Stimulated activated CD8-positive, alpha-beta memory T cell treated with anti-CD3 and anti-CD28 coated beads, Interleukin-4, amount 100 ng/mL, for 48 hours (primary cell): ENCODE data around the gene SNRPB.
A peak's percentile ranks its signal among the peaks of the same experiment; 100 is the strongest.
"Not testable (repeated sequence)": the region's sequence is repeated elsewhere in the genome, so short reads cannot be mapped to it uniquely, and the experiment has no call there.

Experiments
- DNase-seq: peaks from one replicate; pipeline ENCODE4 v3.0.0-alpha.2; 2020

SNRPB gene

DNA sequence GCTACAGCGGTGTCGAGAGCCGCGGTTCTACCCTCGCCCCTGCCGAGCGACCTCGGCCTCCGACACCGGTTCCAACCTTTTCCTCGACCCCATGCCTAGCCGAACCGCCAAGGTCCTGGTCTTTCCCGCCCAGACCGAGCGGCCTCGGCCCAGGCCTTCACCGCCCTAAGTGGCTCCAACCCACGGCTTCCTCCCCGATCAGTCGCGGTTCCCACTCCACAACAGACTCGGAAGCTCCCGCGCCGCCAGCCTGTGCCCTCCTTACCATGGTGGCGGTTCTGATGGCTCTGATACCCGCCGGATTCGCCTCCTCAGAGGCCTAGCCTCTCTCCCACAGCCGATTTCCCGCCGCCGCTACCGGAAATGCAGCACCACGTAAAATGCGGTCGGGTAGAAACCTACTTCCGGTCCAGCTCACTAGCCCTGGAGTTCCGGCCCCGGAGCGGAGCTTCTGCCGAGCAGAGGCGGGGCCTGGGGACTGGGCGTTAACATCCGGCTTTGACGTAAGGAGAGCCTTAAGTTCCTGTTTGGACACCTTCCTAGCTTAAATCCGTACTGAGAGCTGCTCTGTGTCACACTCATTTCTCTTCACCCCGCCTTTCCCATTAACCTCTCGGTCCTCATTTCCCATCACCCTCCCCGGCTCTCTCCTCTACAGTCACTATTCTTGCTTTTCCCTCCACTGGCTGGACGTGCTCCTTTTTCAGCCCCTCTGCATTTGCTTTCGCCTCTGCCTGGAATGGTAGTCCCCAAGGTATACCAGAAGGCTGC lies at the start of gene SNRPB:
Gene SNRPB (minus strand): TSS at position 367 of the 771 bp plus-strand sequence. CDS start 99 bp downstream, at position 268.
- DNase-seq: peak; percentile 96

DNA sequence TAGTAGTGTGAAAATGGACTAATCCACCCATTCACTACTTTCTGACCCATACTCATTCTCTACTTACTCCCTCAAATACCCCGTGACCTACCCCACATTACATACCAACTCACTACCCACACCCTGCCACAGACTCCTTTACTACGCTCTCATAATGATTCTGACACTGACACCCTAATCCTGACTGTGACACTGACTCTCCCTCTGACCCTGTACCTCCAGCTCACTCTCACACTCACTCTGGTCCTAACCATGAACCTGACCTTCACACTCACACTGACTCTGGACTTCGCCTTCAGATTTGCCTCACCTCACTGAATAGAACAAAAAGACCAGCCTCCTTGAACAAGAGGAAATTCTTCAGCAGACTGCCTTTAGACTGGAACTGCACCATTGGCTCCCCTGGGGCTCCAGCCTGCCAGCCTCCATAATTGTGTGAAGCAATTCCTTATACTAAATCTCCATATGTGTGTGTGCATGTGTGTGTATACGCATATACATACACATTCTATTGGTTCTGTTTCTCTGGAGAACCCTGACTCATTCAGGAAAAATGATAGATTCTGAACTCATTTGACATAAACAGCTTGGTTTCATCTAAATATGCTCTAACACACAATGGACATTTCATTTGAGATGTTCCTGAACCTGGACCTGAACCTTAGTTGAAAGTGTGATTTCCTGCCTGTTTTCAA lies 48.7 kb upstream of the SNRPB start:
- no peak for DNase-seq

DNA sequence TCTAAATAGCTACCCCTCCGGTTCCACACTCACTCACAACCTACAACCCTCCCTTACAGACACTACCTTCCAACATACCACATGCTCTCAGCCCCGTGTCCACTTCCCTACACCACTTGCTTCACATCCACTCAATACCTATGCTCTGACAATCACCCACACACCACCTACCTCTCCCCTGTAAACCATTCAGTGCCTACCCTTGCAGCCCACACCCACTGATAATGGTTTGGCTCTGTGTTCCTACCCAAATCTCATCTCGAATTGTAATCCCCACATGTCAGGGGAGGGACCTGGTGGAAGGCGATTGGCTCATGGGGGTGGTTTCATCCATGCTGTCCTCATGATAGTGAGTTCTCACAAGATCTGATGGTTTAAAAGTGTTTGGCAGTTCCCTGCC lies 48.0 kb upstream of the SNRPB start:
- no peak for DNase-seq

DNA sequence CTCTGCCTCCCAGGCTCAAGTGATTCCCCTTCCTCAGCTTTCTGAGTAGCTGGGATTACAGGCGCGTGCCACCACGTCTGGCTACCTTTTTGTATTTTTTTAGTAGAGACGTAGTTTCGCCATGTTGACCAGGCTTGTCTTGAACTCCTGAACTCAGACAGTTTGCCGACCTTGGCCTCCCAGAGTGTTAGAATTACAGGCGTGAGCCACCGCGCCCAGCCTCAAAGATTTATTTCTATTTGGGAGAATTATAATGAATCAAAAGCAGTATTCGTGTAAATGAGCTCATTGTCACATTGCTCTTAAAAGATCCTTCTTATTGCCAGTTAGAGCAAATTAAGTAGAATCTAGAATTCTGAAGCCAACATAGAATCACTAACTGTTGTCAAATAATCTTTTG lies 47.5 kb upstream of the SNRPB start:
- no peak for DNase-seq

- DNase-seq: no peak
Measured at GRCh38 chr20:2516399-2516798, 45.8 kb upstream of the SNRPB start.

DNA sequence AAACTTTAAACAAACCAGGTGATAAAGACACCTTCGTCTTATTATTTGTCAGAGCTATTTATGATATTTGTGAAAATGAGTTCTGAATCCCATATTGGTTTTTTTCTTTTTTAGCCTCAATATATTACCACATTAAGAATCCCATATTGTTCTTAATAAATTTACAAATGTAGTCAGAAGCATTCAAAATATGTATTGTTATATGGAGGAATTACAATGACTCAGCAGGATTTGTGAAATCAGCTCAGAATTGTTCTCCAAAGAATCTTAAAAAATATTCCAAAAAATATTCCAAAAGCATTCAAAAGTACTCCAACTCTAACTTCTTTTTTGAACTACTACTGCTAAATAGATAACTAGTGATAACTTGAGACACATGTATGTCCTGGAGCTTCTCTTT lies 44.6 kb upstream of the SNRPB start:
- DNase-seq: no peak

DNA sequence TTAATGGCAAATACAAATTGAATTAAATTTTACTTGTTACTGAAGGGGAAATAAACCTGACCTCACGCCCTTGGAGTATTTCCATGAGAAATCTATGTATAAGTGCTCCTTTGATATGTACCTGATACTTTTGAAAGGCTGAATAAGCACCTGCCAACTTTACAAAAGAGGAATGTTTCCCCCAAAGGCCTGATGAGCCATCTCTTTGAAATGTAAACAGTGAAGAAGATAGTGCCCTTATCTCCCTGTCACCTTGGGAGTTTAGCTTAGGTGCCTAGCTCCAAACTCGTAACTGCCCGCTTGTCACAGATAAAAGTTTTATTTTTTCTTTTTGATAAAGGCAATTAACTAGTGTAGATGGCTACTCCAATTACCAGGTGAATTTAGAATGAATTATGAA lies 39.2 kb upstream of the SNRPB start:
- no peak for DNase-seq

DNA sequence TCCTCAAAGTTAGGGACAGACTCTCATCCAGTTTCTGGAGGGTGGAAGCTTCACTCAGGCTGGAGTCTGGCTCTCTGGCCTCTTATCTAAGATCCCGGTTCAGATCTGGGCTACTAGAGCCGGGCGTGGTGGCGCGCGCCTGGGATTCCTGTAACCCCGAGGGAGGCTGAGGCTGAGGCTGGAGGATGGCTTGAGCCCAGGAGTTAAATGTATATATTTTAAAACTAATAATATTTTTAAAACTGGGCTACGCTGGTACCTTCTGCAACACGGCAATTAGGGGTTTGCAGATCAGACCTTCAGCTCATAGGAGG lies 38.8 kb upstream of the SNRPB start:
- no peak for DNase-seq

DNA sequence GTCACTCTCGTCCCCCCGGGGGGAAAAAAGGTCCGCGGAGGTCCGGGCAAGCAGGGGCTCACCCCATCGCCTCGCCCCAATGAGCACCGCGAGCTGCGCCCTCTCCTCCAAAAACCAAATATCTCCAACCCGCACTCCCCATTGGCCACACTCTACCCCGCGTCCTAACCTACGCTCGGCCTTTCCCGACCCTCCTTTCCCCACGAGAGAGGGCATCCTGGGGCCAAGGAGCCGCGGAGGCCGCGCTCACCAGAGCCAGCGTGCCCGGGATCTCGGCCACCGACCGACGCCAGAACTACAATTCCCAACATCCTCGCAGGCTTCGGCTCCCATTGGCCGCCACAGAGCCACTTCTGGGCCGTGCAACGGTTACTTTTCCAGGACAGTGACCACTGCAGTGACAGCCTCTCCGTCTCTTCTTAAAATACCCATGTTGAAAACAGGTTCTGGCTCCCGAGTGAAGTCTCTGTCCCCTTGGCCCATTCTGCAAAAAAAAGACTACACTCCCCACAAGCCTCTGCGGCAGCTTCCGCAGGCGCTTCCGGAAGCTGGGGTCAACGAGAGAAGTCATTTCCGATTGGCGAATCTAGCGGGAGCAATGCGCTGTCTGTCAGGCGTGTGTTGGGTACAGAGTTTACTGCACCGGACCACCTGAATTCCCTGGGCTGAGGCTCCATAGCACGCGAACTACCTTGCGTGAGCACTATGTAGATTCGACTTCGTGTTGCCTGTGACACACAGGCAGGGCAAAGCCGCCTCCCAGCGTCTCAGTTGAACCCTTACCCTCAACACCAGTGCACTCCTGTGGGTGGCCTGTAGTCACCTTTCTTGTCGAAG lies 38.3 kb upstream of the SNRPB start, which contains the start of gene ZNF343:
Gene ZNF343 (minus strand): TSS at position 285 of the 837 bp plus-strand sequence. CDS start 15,020 bp downstream, outside the sequence.
- peak; percentile 81 for DNase-seq

- no peak for DNase-seq
Measured at GRCh38 chr20:2507875-2508630, 37.5 kb upstream of the SNRPB start.

GRCh38 chr20:2507464-2507863 lies 36.9 kb upstream of the SNRPB start:
- no peak for DNase-seq

DNA sequence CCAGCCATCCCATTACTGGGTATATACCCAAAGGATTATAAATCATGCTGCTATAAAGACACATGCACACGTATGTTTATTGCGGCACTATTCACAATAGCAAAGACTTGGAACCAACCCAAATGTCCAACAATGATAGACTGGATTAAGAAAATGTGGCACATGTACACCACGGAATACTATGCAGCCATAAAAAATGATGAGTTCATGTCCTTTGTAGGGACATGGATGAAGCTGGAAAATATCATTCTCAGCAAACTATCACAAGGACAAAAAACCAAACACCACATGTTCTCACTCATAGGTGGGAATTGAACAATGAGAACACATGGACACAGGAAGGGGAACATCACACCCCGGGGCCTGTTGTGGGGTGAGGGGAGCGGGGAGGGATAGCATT lies 35.8 kb upstream of the SNRPB start:
- not testable (repeated sequence) for DNase-seq

DNA sequence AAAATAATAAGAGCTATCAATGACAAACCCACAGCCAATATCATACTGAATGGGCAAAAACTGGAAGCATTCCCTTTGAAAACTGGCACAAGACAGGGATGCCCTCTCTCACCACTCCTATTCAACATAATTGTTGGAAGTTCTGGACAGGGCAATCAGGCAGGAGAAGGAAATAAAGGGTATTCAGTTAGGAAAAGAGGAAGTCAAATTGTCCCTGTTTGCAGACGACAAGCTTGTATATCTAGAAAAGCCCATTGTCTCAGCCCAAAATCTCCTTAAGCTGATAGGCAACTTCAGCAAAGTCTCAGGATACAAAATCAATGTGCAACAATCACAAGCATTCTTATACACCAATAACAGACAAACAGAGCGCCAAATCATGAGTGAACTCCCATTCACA lies 34.2 kb upstream of the SNRPB start:
- DNase-seq: not testable (repeated sequence)

GRCh38 chr20:2502808-2503384 lies 32.3 kb upstream of the SNRPB start:
- not testable (repeated sequence) for DNase-seq

DNA sequence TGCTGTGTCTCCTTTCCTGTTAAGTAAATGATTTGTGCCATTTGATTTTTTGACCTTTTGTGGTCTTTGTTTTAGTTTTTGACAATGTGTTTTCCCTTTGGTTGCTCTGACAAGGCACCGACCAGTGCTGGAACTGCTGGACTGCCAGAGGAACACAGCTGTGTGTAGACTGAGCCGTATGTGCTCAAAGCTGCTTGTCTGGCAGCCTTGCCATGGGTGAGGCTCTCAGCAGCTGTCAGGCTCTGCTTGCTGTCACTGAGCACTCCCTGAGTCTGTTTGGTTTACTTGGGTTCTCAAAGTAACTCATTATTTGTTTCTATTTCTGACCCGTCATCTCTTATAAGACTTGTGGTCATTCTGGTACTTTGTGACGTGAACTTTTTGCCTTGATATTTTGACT lies 15.1 kb upstream of the SNRPB start:
- no peak for DNase-seq

DNA sequence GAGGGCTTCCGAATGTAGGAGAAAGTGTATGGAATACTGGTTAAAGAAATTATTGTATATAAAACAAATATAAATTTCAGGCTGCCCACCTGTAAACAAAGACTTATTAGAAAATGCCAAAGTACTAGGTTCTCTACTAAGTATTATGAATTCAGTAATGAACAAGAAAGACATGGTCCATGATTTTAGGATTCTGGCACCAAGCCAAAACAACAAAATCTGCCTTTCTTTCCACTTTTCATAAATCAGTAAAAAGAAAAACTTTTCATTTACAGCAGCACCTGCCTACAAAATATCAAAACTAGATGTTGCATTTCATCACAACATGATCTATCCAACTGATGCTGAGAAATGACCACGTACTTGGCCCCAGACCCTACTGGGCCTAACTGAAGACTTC lies 14.5 kb upstream of the SNRPB start:
- no peak for DNase-seq

- DNase-seq: no peak
Measured at GRCh38 chr20:2483504-2483903, 12.9 kb upstream of the SNRPB start.

GRCh38 chr20:2480381-2480780 lies 9.8 kb upstream of the SNRPB start:
- DNase-seq: no peak

GRCh38 chr20:2476742-2477615 lies 6.4 kb upstream of the SNRPB start:
- no peak for DNase-seq

- no peak for DNase-seq
Measured at GRCh38 chr20:2475850-2476741, 5.5 kb upstream of the SNRPB start.
